ENCODE results near the gene ACAT2.
"Not testable (repeated sequence)": the region's sequence is repeated elsewhere in the genome, so short reads cannot be mapped to it uniquely, and the experiment has no call there.

Gene ACAT2

DNA sequence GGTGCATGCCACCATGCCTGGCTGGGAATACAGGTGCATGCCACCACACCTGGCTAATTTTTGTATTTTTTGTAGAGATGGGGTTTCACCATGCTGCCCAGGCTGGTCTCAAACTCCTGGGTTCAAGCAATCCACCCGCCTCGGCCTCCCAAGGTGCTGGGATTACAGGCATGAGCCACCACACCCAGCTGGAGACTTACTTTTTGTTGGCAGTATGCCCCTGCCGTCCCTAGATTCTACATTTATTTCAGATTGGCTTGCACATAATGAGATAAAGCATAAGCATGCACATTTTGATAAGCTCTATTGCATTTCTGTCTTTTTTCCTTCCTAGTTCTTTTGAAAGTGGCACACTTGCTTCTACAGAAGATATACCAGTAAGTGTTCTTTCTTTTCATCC, 54.9 kb downstream of the ACAT2 start:
- peak; percentile 53 for DNase-seq

DNA sequence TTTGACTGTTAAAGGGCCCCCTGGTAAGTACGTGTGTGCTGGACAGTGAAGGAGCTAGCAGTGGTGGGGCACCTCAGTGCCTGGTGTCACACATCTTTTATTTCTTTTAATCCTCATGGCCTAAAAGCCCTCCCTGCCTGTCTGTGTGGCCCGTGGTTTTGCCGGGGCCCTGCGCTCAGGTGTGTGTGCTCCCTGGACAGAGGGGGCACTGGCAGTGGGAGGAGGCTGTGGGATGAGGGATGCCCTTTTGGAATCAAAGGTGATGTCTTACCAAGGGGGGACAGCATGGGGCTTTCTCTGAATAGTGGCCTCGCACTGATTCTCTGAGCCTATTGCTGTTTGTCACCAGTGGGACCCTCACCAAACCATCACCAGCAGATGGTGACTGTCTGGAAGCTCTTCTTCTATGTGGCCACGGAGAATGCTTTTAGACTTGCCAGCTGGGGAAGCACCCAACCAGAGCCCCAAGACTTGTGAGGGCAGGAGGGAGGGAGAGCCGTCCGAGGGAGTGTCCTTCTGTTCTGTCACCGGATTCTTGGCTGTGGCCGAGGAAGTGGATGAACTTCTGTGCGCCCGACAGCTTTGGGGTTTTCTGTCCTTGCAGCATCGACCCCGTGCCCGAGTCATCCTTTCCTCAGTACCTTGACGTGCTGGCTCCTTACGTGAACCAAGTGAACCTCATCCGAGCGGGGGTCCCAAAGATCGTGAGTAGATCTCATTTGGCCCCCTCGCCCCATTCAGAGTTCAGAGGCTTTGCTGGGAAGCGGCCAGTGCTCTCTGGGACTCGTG, 56.3 kb downstream of the ACAT2 start:
- no peak for DNase-seq

- DNase-seq, result no peak
These were observed 57.3 kb downstream of the ACAT2 start for GRCh38 chr6:159819098-159819497.

GRCh38 chr6:159819932-159820640, 58.2 kb downstream of the ACAT2 start:
- DNase-seq, result peak; percentile 44

DNA sequence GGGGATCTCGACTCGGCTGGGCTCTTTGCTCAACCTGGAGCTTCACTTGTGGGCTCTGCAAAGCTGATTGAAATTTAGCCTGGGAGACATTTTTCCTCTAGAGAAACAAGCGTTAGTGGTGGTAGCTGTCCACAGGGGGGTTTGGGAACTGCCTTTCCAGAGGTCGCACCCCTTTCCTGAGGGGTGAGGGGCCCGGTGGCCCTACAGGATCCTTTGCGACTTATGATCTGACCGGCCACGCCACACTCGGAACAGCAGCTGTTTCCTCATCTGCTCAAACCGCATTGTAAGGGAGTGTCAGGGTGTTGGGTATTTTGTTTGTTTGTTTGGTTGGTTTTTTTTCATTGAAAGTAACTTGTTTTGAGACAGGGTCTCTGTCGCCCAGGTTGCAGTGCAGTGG, 59.3 kb downstream of the ACAT2 start:
- peak; percentile 25 for DNase-seq

GRCh38 chr6:159821726-159822125, 59.9 kb downstream of the ACAT2 start:
- DNase-seq, result no peak

GRCh38 chr6:159823953-159824352, 62.1 kb downstream of the ACAT2 start:
- DNase-seq, result no peak

- DNase-seq, result not testable (repeated sequence)
These were observed 62.8 kb downstream of the ACAT2 start for GRCh38 chr6:159824690-159825089.

- DNase-seq, result no peak
These were observed 64.2 kb downstream of the ACAT2 start for GRCh38 chr6:159826004-159826403.

DNA sequence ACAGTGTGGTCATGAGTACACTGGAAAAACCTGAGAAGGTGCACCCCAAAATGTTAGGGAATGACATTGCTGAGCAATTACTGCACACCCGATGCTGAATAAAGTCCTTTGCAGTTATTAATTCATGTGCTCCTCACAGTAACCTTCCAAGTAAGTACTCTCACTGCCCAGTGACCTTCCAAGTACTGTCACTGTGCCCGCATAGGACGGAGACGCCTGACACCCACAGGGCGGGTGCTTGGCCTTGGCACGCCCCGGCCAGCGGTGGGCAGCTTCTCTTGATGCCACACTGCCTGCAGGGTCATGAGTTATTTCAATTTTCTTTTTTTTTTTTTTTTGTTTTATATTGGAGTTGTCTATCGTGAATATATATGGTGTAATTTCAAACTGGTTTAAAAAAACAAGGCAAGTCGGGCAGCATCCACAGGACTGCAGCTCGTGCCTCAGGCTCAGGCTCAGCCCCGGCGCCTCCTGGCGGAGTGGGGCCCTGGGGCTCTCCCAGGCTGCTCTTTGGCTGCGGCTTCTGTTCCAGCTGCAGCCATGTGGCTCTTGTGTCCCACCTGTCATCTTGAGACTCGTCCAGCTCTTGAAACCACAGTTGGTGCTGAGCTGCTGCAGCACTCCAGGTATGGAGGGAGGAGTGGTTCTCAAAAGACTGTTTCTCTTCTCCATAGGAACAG, 65.3 kb downstream of the ACAT2 start:
- DNase-seq, result no peak

DNA sequence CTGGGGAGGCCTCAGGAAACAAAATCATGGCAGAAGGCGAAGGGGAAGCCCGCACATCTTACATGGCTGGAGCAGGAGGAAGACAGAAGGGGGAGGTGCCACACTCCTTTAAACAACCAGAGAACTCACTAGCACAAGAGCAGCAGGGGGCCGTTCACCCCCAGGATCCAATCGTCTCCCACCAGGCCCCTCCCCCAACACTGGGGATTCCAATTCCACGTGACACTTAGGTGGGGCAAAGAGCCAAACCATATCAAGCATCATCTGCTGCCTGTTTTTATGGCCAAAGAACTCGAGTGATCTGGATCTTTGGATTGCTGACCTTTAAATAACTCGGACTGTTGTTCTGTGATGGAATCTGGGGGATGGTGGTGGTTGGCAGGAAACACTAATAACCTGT, 66.2 kb downstream of the ACAT2 start:
- DNase-seq, result no peak

Measured in hematopoietic multipotent progenitor cell treated with erythropoietin and hydrocortisone succinate and interleukin-3 and kit ligand, for 6 days (in vitro differentiated cells).